Nephron (organoid): Measurements from ENCODE around the gene ATP11A.

Source experiments
- H3K27ac Mint-ChIP-seq, 3 experiments: 2 replicates each; pipeline ENCODE4 v1.8.0; 2020; ENCODE audit warnings: mixed read lengths in 3 of 3, mild to moderate bottlenecking in 2 of 3, moderate library complexity in 1 of 3
- H3K27me3 Mint-ChIP-seq: 2 replicates; pipeline ENCODE4 v1.8.0; 2021; ENCODE audit warnings: low read depth, mild to moderate bottlenecking, moderate library complexity, mixed read lengths
- H3K36me3 Mint-ChIP-seq: 2 replicates; pipeline ENCODE4 v1.8.0; 2020; ENCODE audit warnings: low read depth, mixed read lengths
- H3K4me1 Mint-ChIP-seq: 2 replicates; pipeline ENCODE4 v1.8.0; 2020; ENCODE audit warnings: mixed read lengths
- H3K4me3 Mint-ChIP-seq, 3 experiments: 2 replicates each; pipeline ENCODE4 v1.8.0; 2020; ENCODE audit warnings: mild to moderate bottlenecking in 3 of 3, mixed read lengths in 3 of 3, moderate library complexity in 2 of 3
- H3K9me3 Mint-ChIP-seq: 2 replicates; pipeline ENCODE4 v1.8.0; 2020; ENCODE audit warnings: mixed read lengths
- TF ChIP-seq, protein P1 (sequence below), 3 experiments: fragments of 200-600 bp; sonication (generic); IDR thresholded peaks; one replicate each; pipeline ENCODE4 v1.5.0; 2021; ENCODE audit warnings: antibody characterized with exemption in 3 of 3; ENCODE audit not compliant: unreplicated experiment in 3 of 3

ATP11A gene

GRCh38 chr13:112835796-112836195, 146.0 kb downstream of the ATP11A start:
- peaks cover 8% of the 10 kb centered on the region for H3K27me3 Mint-ChIP-seq
- no peak overlapping the region for H3K4me3 Mint-ChIP-seq
- TF ChIP-seq, protein P1, sequence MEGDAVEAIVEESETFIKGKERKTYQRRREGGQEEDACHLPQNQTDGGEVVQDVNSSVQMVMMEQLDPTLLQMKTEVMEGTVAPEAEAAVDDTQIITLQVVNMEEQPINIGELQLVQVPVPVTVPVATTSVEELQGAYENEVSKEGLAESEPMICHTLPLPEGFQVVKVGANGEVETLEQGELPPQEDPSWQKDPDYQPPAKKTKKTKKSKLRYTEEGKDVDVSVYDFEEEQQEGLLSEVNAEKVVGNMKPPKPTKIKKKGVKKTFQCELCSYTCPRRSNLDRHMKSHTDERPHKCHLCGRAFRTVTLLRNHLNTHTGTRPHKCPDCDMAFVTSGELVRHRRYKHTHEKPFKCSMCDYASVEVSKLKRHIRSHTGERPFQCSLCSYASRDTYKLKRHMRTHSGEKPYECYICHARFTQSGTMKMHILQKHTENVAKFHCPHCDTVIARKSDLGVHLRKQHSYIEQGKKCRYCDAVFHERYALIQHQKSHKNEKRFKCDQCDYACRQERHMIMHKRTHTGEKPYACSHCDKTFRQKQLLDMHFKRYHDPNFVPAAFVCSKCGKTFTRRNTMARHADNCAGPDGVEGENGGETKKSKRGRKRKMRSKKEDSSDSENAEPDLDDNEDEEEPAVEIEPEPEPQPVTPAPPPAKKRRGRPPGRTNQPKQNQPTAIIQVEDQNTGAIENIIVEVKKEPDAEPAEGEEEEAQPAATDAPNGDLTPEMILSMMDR (IDR thresholded peaks at IDR 0.05; ENCODE audit: unreplicated experiment in 3 of 3), result no peak
- H3K4me1 Mint-ChIP-seq, result peaks cover 20% of the 10 kb centered on the region
- no peaks in the 10 kb centered on the region for H3K9me3 Mint-ChIP-seq
- H3K27ac Mint-ChIP-seq, result no peak overlapping the region
- peaks cover 68% of the 10 kb centered on the region for H3K36me3 Mint-ChIP-seq

GRCh38 chr13:112836940-112837339, 147.1 kb downstream of the ATP11A start:
- Mint-ChIP-seq H3K27ac (no peak overlapping the region), H3K4me1 (peaks cover 21% of the 10 kb centered on the region), H3K9me3 (no peaks in the 10 kb centered on the region), H3K27me3 (peaks cover 8% of the 10 kb centered on the region), H3K4me3 (no peak overlapping the region), H3K36me3 (peaks cover 57% of the 10 kb centered on the region)
- TF ChIP-seq, protein P1 (IDR thresholded peaks at IDR 0.05; ENCODE audit: unreplicated experiment in 3 of 3), result no peak

DNA sequence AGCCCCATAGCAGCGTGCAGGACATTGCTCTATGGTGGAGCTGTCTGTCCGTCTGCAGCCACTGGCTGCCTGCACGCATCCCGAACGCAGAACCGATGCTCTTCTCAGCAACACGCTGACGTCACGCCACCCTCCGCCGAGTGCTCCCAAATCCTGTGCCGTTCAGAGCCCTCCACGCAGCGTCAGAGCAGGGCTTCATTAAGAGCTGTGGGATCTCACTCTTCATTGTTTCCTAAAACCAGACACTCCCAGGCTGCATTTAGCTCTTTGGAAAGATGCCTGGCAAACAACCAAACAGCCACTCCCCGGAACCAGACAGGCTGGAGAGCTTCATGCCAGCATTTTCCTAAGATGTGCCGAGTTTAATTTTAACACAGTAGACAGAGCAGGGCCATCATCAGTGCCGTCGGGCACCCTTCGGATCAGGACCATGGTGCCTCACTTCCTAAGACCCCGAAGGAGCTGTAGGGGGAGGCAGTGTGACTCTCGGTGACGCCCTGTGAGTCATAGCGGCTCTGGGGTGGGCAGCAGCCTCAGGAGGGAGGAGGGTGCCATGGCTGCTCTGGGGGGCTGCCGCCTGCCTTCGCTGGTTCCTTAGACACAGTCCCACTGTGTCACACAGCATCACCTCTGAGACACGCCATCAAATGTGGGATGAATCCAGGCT, 147.7 kb downstream of the ATP11A start:
- no peak overlapping the region for H3K4me3 Mint-ChIP-seq
- H3K27ac Mint-ChIP-seq, result peak overlapping the region in 1 of 3 experiments; percentile 11
- TF ChIP-seq, protein P1 (IDR thresholded peaks at IDR 0.05; ENCODE audit: unreplicated experiment in 3 of 3), result no peak
- H3K4me1 Mint-ChIP-seq, result peaks cover 26% of the 10 kb centered on the region
- H3K9me3 Mint-ChIP-seq, result no peaks in the 10 kb centered on the region
- peaks cover 8% of the 10 kb centered on the region for H3K27me3 Mint-ChIP-seq
- H3K36me3 Mint-ChIP-seq, result peaks cover 55% of the 10 kb centered on the region

DNA sequence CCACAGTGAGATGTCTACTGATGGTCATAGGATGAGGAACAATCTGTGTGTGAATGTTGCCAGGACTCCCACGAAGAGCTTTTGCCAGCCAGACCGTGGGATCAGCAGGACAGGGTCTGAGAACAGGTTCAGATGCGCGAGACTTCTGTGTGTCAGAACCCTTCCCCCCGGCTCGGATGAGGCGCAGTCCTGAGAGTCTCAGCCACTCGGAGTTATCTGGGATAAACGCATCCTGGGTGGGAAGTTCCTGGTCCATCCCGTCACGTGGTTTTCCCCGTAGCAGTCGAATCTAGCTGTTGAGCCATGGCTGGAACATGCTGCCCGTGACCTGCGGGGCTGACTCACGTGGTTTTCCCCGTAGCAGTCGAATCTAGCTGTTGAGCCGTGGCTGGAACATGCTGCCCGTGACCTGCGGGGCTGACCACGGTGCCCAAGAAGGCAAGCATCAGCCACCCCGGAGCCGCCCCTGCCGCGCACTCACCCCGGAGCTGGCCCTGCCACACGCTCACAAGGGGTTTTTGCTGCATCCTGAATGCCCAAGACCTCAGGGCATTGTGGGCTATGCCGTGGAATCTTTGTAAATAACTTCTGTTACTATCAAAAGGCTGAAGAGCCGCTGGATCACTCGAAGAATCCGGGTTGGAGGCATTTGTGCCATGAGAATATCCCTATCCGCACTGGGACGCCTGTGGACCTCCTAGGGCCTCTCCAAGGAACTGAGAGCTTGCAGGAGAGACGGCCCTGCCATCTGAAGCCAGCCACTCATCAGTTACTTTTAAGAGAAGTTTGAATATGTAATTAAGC, 148.4 kb downstream of the ATP11A start:
- no peak overlapping the region for H3K4me3 Mint-ChIP-seq
- H3K4me1 Mint-ChIP-seq, result peaks cover 30% of the 10 kb centered on the region
- H3K36me3 Mint-ChIP-seq, result peaks cover 48% of the 10 kb centered on the region
- TF ChIP-seq, protein P1 (IDR thresholded peaks at IDR 0.05; ENCODE audit: unreplicated experiment in 3 of 3), result no peak
- H3K9me3 Mint-ChIP-seq, result no peaks in the 10 kb centered on the region
- no peak overlapping the region for H3K27ac Mint-ChIP-seq
- peaks cover 12% of the 10 kb centered on the region for H3K27me3 Mint-ChIP-seq

- TF ChIP-seq, protein P1 (IDR thresholded peaks at IDR 0.05; ENCODE audit: unreplicated experiment in 3 of 3), result no peak
- no peak overlapping the region for H3K27ac Mint-ChIP-seq
- H3K4me3 Mint-ChIP-seq, result no peak overlapping the region
Observed at GRCh38 chr13:112838842-112839117, 148.9 kb downstream of the ATP11A start.

More at GRCh38 chr13:112838842-112839117, 148.9 kb downstream of the ATP11A start:
- Mint-ChIP-seq H3K27me3 (peaks cover 15% of the 10 kb centered on the region), H3K36me3 (peaks cover 42% of the 10 kb centered on the region), H3K4me1 (peaks cover 33% of the 10 kb centered on the region), H3K9me3 (no peaks in the 10 kb centered on the region)
